Mesenchymal stem cell (in vitro differentiated cells and primary cell): ENCODE measurements around the gene FSIP2.
A peak's percentile ranks its signal among the peaks of the same experiment; 100 is the strongest.

Experiments
- DNase-seq: peaks from one replicate; pipeline ENCODE4 v3.0.0-alpha.2; 2013
- H2AFZ ChIP-seq: one replicate; pipeline ENCODE4 v1.6.1; 2013; ENCODE audit warnings: low read depth, mild to moderate bottlenecking, control low read depth, inconsistent platforms, low read length, moderate library complexity
- H2AK5ac ChIP-seq: 2 replicates; pipeline ENCODE4 v1.6.1; 2013; ENCODE audit warnings: low read length, moderate library complexity, mild to moderate bottlenecking, inconsistent platforms; ENCODE audit not compliant: severe bottlenecking
- H2BK120ac ChIP-seq: one replicate; pipeline ENCODE4 v1.6.1; 2013; ENCODE audit warnings: low read depth, mild to moderate bottlenecking, inconsistent platforms, low read length, moderate library complexity
- H2BK12ac ChIP-seq, 2 experiments: one replicate each; pipeline ENCODE4 v1.6.1; 2013; ENCODE audit warnings: inconsistent platforms in 2 of 2, low read length in 2 of 2, mild to moderate bottlenecking in 2 of 2, moderate library complexity in 2 of 2, control low read depth in 1 of 2
- H2BK15ac ChIP-seq: one replicate; pipeline ENCODE4 v1.6.1; 2013; ENCODE audit warnings: mild to moderate bottlenecking, low read depth, inconsistent platforms; ENCODE audit not compliant: poor library complexity, severe bottlenecking
- H2BK5ac ChIP-seq: 2 replicates; pipeline ENCODE4 v1.6.1; 2013; ENCODE audit warnings: low read depth, mild to moderate bottlenecking, low read length, control low read depth, inconsistent platforms; ENCODE audit not compliant: poor library complexity, severe bottlenecking
- H3K14ac ChIP-seq, 2 experiments: one replicate each; pipeline ENCODE4 v1.6.1; 2013; ENCODE audit warnings: inconsistent platforms in 2 of 2, low read length in 2 of 2, control low read depth in 1 of 2, mild to moderate bottlenecking in 1 of 2, moderate library complexity in 1 of 2
- H3K18ac ChIP-seq, 2 experiments: one replicate each; pipeline ENCODE4 v1.6.1; 2013; ENCODE audit warnings: inconsistent platforms in 2 of 2, low read length in 2 of 2, control low read depth in 1 of 2, low read depth in 1 of 2, mild to moderate bottlenecking in 1 of 2
- H3K23ac ChIP-seq, 2 experiments: one replicate each; pipeline ENCODE4 v1.6.1; 2013; ENCODE audit warnings: inconsistent platforms in 2 of 2, low read length in 2 of 2, mild to moderate bottlenecking in 2 of 2, moderate library complexity in 2 of 2, control low read depth in 1 of 2
- H3K27ac ChIP-seq: 2 replicates; pipeline ENCODE4 v1.5.1; 2013; ENCODE audit warnings: mild to moderate bottlenecking, moderate library complexity, low read length, control low read depth, inconsistent platforms; ENCODE audit not compliant: poor library complexity, severe bottlenecking
- H3K27me3 ChIP-seq, 2 experiments: 2 replicates each; pipeline versions ENCODE4 v1.6.1 to v1.7.0; 2013; ENCODE audit warnings: low read length in 2 of 2, mild to moderate bottlenecking in 2 of 2, moderate library complexity in 2 of 2, control low read depth in 1 of 2, inconsistent platforms in 1 of 2; ENCODE audit not compliant: control insufficient read depth in 1 of 2, insufficient read depth in 1 of 2
- H3K36me3 ChIP-seq, 2 experiments: 2 replicates each; pipeline versions ENCODE4 v1.6.1 to v1.7.0; 2013; ENCODE audit warnings: low read length in 2 of 2, control low read depth in 1 of 2, inconsistent platforms in 1 of 2, low read depth in 1 of 2, mild to moderate bottlenecking in 1 of 2; ENCODE audit not compliant: insufficient read depth in 2 of 2, control insufficient read depth in 1 of 2
- H3K4ac ChIP-seq, 2 experiments: one replicate each; pipeline ENCODE4 v1.6.1; 2013; ENCODE audit warnings: inconsistent platforms in 2 of 2, low read length in 2 of 2, mild to moderate bottlenecking in 2 of 2, moderate library complexity in 2 of 2, control low read depth in 1 of 2, low read depth in 1 of 2
- H3K4me1 ChIP-seq: 2 replicates; pipeline ENCODE4 v1.6.1; 2013; ENCODE audit warnings: low read depth, low read length, control low read depth; ENCODE audit not compliant: control insufficient read depth, insufficient read depth
- H3K4me2 ChIP-seq: 2 replicates; pipeline ENCODE4 v1.6.1; 2013; ENCODE audit warnings: low read length, mild to moderate bottlenecking, inconsistent platforms; ENCODE audit not compliant: poor library complexity, severe bottlenecking
- H3K4me3 ChIP-seq, 2 experiments: 2 replicates each; pipeline versions ENCODE4 v1.5.1 to v1.7.0; 2013; ENCODE audit warnings: low read length in 2 of 2, mild to moderate bottlenecking in 2 of 2, control low read depth in 1 of 2, low read depth in 1 of 2; ENCODE audit not compliant: insufficient read depth in 1 of 2
- H3K79me1 ChIP-seq: replicated peaks from 2 replicates; pipeline ENCODE4 v1.6.1; 2013; ENCODE audit warnings: mild to moderate bottlenecking, control low read depth, low read length, inconsistent platforms; ENCODE audit not compliant: poor library complexity, severe bottlenecking
- H3K9ac ChIP-seq: 2 replicates; pipeline ENCODE4 v1.7.0; 2013; ENCODE audit warnings: mild to moderate bottlenecking, low read length, moderate library complexity
- H3K9me3 ChIP-seq: 2 replicates; pipeline ENCODE4 v1.7.0; 2013; ENCODE audit warnings: mild to moderate bottlenecking, low read length; ENCODE audit not compliant: control insufficient read depth
- H4K8ac ChIP-seq: one replicate; pipeline ENCODE4 v1.6.1; 2013; ENCODE audit warnings: inconsistent platforms, mild to moderate bottlenecking, low read length, moderate library complexity
- H4K91ac ChIP-seq: one replicate; pipeline ENCODE4 v1.6.1; 2013; ENCODE audit warnings: mild to moderate bottlenecking, low read length, inconsistent platforms
- WGBS: methylation state at CpG from one replicate; pipeline ENCODE4 v1.1.7; 2013; ENCODE audit warnings: mixed read lengths; 5-methylcytosine and 5-hydroxymethylcytosine counted together

Gene FSIP2

GRCh38 chr2:185835974-185836373, 97.4 kb downstream of the FSIP2 start:
- no peak overlapping the region for H2BK15ac ChIP-seq
- no peak overlapping the region for H3K14ac ChIP-seq
- peaks cover 23% of the 10 kb centered on the region for H3K9me3 ChIP-seq
- H3K9ac ChIP-seq = no peak overlapping the region
- no peak overlapping the region for H2AFZ ChIP-seq
- H2BK120ac ChIP-seq = no peak overlapping the region
- no peaks in the 10 kb centered on the region for H3K4me1 ChIP-seq
- no peak overlapping the region for H2AK5ac ChIP-seq
- no peak overlapping the region for H4K91ac ChIP-seq
- H4K8ac ChIP-seq = no peak overlapping the region
- H3K18ac ChIP-seq = no peak overlapping the region
- H3K4me3 ChIP-seq = no peak overlapping the region
- H3K36me3 ChIP-seq = no peaks in the 10 kb centered on the region
- no peak overlapping the region for H3K4ac ChIP-seq
- no peak overlapping the region for H3K23ac ChIP-seq
- no peaks in the 10 kb centered on the region for H3K27me3 ChIP-seq
- H3K4me2 ChIP-seq = no peak overlapping the region
- no peak for DNase-seq
- H3K27ac ChIP-seq = no peak overlapping the region
- H2BK12ac ChIP-seq = no peak overlapping the region
- no peak overlapping the region for H2BK5ac ChIP-seq
- no peaks in the 10 kb centered on the region for H3K79me1 ChIP-seq
- 96% methylated on average over 7 of the region's 8 CpGs for WGBS

GRCh38 chr2:185854885-185855284, 116.3 kb downstream of the FSIP2 start:
- Histone ChIP-seq H2BK5ac (no peak overlapping the region), H3K4ac (no peak overlapping the region)
- 90% methylated on average over 4 of the region's 4 CpGs for WGBS

GRCh38 chr2:185857691-185858090, 119.1 kb downstream of the FSIP2 start:
- no peak overlapping the region for H2BK12ac ChIP-seq
- H3K27me3 ChIP-seq = no peaks in the 10 kb centered on the region
- H3K4me2 ChIP-seq = no peak overlapping the region
- no peak overlapping the region for H2AK5ac ChIP-seq
- no peak for DNase-seq
- no peak overlapping the region for H2AFZ ChIP-seq
- H3K23ac ChIP-seq = no peak overlapping the region
- H3K9ac ChIP-seq = no peak overlapping the region
- H3K36me3 ChIP-seq = no peaks in the 10 kb centered on the region
- H3K4ac ChIP-seq = no peak overlapping the region
- H3K9me3 ChIP-seq = peaks cover 9% of the 10 kb centered on the region
- peak overlapping the region; percentile 24 for H3K27ac ChIP-seq
- H2BK15ac ChIP-seq = no peak overlapping the region
- H3K18ac ChIP-seq = no peak overlapping the region
- H3K4me1 ChIP-seq = no peaks in the 10 kb centered on the region
- no peak overlapping the region for H3K4me3 ChIP-seq
- H2BK120ac ChIP-seq = no peak overlapping the region
- no peaks in the 10 kb centered on the region for H3K79me1 ChIP-seq
- no peak overlapping the region for H4K8ac ChIP-seq
- H2BK5ac ChIP-seq = no peak overlapping the region
- no peak overlapping the region for H3K14ac ChIP-seq
- H4K91ac ChIP-seq = no peak overlapping the region

More at GRCh38 chr2:185854885-185855284, 116.3 kb downstream of the FSIP2 start:
- H3K4me1 ChIP-seq = no peaks in the 10 kb centered on the region
- no peak overlapping the region for H3K4me2 ChIP-seq
- peaks cover 25% of the 10 kb centered on the region for H3K9me3 ChIP-seq
- H3K23ac ChIP-seq = no peak overlapping the region
- no peak overlapping the region for H2AK5ac ChIP-seq
- H2BK12ac ChIP-seq = no peak overlapping the region
- H3K27ac ChIP-seq = no peak overlapping the region
- H2BK120ac ChIP-seq = no peak overlapping the region
- H3K9ac ChIP-seq = no peak overlapping the region
- H3K14ac ChIP-seq = no peak overlapping the region
- H4K8ac ChIP-seq = no peak overlapping the region
- no peak overlapping the region for H2AFZ ChIP-seq
- H3K79me1 ChIP-seq = no peaks in the 10 kb centered on the region
- H3K36me3 ChIP-seq = no peaks in the 10 kb centered on the region
- no peak for DNase-seq
- no peak overlapping the region for H3K18ac ChIP-seq
- no peak overlapping the region for H4K91ac ChIP-seq
- no peak overlapping the region for H2BK15ac ChIP-seq
- no peaks in the 10 kb centered on the region for H3K27me3 ChIP-seq
- H3K4me3 ChIP-seq = no peak overlapping the region

GRCh38 chr2:185859506-185859905, 120.9 kb downstream of the FSIP2 start:
- Histone ChIP-seq H3K9ac (no peak overlapping the region), H4K8ac (no peak overlapping the region), H3K9me3 (peaks cover 9% of the 10 kb centered on the region), H3K4me2 (no peak overlapping the region), H3K27ac (no peak overlapping the region), H3K27me3 (no peaks in the 10 kb centered on the region), H3K14ac (no peak overlapping the region), H2BK120ac (no peak overlapping the region), H3K79me1 (no peaks in the 10 kb centered on the region), H2AK5ac (no peak overlapping the region), H4K91ac (no peak overlapping the region), H3K4ac (no peak overlapping the region), H2BK15ac (no peak overlapping the region), H2AFZ (no peak overlapping the region), H3K4me1 (no peaks in the 10 kb centered on the region), H2BK12ac (no peak overlapping the region), H3K18ac (no peak overlapping the region), H2BK5ac (no peak overlapping the region), H3K23ac (no peak overlapping the region), H3K4me3 (no peak overlapping the region), H3K36me3 (no peaks in the 10 kb centered on the region)
- no peak for DNase-seq
